Lung (tissue), 12 donors: Measurements from ENCODE around the gene SSX2IP. TPM values are rescaled to one million over a fixed set of nuclear protein-coding genes. Genes with fewer than 3 reads are reported as not detected.
"Not testable (repeated sequence)": the region's sequence is repeated elsewhere in the genome, so short reads cannot be mapped to it uniquely, and the experiment has no call there.

Experiments
- ATAC-seq: fragments of 200-7000 bp; cut with Tn5 transposase; one replicate; pipeline ENCODE4 v1.9.1; 2020; ENCODE audit warnings: moderate number of reproducible peaks; ENCODE audit not compliant: insufficient read depth, low FRiP score
- DNase-seq, 3 donors: peaks; one replicate each; pipeline ENCODE4 v3.0.0-alpha.2; 2013 to 2017
- H3K27ac ChIP-seq, 2 donors: one replicate each; pipeline ENCODE4 v1.5.1; 2013; ENCODE audit warnings: mild to moderate bottlenecking in 2 of 2, moderate library complexity in 2 of 2, control low read depth in 1 of 2, inconsistent platforms in 1 of 2, low read depth in 1 of 2, low read length in 1 of 2
- H3K27me3 ChIP-seq, 3 donors: one replicate each; pipeline ENCODE4 v1.5.1; 2013; ENCODE audit warnings: low read length in 2 of 3; ENCODE audit not compliant: control insufficient read depth in 3 of 3, insufficient read depth in 3 of 3
- H3K36me3 ChIP-seq, 4 donors: one replicate each; pipeline ENCODE4 v1.5.1; 2013; ENCODE audit warnings: low read length in 4 of 4, mild to moderate bottlenecking in 1 of 4, moderate library complexity in 1 of 4; ENCODE audit not compliant: control insufficient read depth in 4 of 4, insufficient read depth in 4 of 4
- H3K4me1 ChIP-seq, 5 donors: one replicate each; pipeline ENCODE4 v1.5.1; 2013; ENCODE audit warnings: low read length in 5 of 5, mild to moderate bottlenecking in 2 of 5, moderate library complexity in 1 of 5; ENCODE audit not compliant: control insufficient read depth in 5 of 5, insufficient read depth in 5 of 5
- H3K4me3 ChIP-seq: one replicate; pipeline ENCODE4 v1.5.1; 2013; ENCODE audit warnings: mild to moderate bottlenecking, control low read depth, moderate library complexity
- H3K9ac ChIP-seq, 2 donors: one replicate each; pipeline ENCODE4 v1.5.1; 2013; ENCODE audit warnings: low read length in 2 of 2, control low read depth in 1 of 2; ENCODE audit not compliant: insufficient read depth in 1 of 2
- H3K9me3 ChIP-seq, 4 donors: one replicate each; pipeline ENCODE4 v1.5.1; 2013; ENCODE audit warnings: low read length in 3 of 4, mild to moderate bottlenecking in 1 of 4, moderate library complexity in 1 of 4; ENCODE audit not compliant: control insufficient read depth in 4 of 4, insufficient read depth in 3 of 4
- CTCF ChIP-seq: IDR thresholded peaks from 2 replicates; pipeline ENCODE4 v1.5.1; 2012; ENCODE audit warnings: mild to moderate bottlenecking; ENCODE audit errors: control extremely low read depth, extremely low read depth
- WGBS, 2 donors: extraction: QIAGEN DNeasy Blood & Tissue Kit; methylation state at CpG; one replicate each; pipeline ENCODE4 v1.1.7; 2013; 5-methylcytosine and 5-hydroxymethylcytosine counted together
- polyA plus RNA-seq, 2 donors: library from polyadenylated mRNA; stranded (reverse); fragments of 200-250 nt; gene quantifications; one replicate each; pipeline ENCODE4 v1.2.1, GENCODE V29; 2013
- total RNA-seq, 2 donors: library from RNA; depleted of rRNA in 1 of 2; stranded (reverse); fragments of >200 nt in 1 of 2; gene quantifications; one replicate each; pipeline ENCODE4 v1.2.1, GENCODE V29; 2014 to 2021
- donor health status: control.
- donor health status: control.
- donor health status: Bipolar disorder and iron deficiency.
- donor health status: healthy.
- donor health status: DM: yes; HTN: yes; CAD: no.

The SSX2IP gene
- total and polyA plus RNA-seq, 4 donors: 2.7 to 12.1 (median 5.1) TPM

DNA sequence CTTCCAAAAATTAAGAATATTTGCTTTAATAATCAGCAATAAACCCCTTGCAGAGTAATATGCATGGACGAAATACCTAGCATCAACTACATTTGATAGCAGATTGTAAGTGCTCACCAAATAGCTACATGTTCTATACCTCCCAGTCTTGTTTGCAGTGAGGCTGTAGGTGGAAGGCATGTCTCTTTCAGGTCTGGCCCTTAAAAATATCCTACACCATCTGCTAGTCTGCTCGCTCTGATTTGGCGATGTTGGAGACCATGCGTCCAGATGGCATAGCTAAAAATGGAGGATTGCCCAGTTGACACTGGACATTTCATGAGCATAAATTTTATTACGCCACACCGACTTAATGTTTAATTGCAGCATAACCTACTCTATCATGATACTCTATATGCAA is 47.1 kb downstream of the SSX2IP start:
- H3K4me3 ChIP-seq: no peak overlapping the region
- H3K27me3 ChIP-seq: no peaks in the 10 kb centered on the region
- H3K27ac ChIP-seq: no peak overlapping the region
- no peak for TF ChIP-seq CTCF
- no peak overlapping the region for H3K9ac ChIP-seq
- no peak for DNase-seq
- H3K9me3 ChIP-seq: no peaks in the 10 kb centered on the region
- peaks cover 0 to 2% (median 0%) of the 10 kb centered on the region in 4 donors for H3K36me3 ChIP-seq
- ATAC-seq: no peak
- H3K4me1 ChIP-seq: peaks cover 0 to 2% (median 0%) of the 10 kb centered on the region in 5 donors
- 96% methylated on average over 6 of the region's 6 CpGs for WGBS, 2 donors

GRCh38 chr1:84642774-84643173 is 47.5 kb downstream of the SSX2IP start:
- DNase-seq (no peak), ATAC-seq (no peak)
- peaks cover 0 to 2% (median 0%) of the 10 kb centered on the region in 4 donors for H3K36me3 ChIP-seq
- no peak overlapping the region for H3K27ac ChIP-seq
- no peaks in the 10 kb centered on the region for H3K27me3 ChIP-seq
- no peak overlapping the region for H3K9ac ChIP-seq
- peaks cover 0 to 2% (median 0%) of the 10 kb centered on the region in 5 donors for H3K4me1 ChIP-seq
- no peak overlapping the region for H3K4me3 ChIP-seq
- TF ChIP-seq CTCF: no peak
- no peaks in the 10 kb centered on the region for H3K9me3 ChIP-seq

DNA sequence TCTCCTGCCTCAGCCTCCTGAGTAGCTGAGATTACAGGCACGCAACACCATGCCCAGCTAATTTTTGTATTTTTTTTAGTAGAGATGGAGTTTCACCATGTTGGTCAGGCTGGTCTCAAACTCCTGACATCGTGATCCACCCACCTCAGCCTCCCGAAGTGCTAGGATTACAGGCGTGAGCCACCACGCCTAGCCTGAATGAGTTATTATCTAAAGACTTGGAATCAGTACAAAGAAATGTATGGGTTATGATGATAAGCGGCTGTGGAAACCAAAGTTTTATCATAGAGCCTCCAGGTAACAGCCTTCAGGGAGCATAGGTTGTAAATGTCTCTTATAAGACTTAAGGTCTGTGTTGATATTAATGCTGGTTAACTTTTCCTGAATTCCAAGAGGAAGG is 50.5 kb downstream of the SSX2IP start:
- 88 to 96% methylated on average over 6 of the region's 6 CpGs for WGBS, 2 donors
- not testable (repeated sequence) for H3K4me3 ChIP-seq, H3K27ac ChIP-seq, H3K9ac ChIP-seq, DNase-seq, H3K9me3 ChIP-seq, H3K36me3 ChIP-seq, H3K27me3 ChIP-seq, H3K4me1 ChIP-seq, ATAC-seq

DNA sequence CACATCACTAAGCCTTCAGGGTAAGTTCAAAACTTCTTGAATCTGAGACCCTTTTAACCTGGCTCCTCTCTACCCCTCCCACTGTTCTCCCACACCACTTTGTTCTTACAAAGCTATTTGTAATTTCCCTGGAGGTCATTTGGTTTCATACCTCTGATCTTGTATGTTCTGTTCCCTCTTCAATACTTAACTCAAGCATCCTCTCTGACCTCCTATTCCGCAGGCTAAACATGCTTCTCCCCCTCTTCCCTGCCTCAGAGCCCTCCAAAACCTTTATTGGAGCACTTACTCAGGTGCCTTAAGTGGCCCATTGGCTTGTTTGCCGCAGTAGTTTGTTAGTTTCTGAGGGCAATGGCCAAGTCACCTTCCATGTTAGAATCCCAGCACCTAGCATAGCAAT is 54.8 kb downstream of the SSX2IP start:
- 80 to 87% methylated on average over 2 of the region's 2 CpGs for WGBS, 2 donors
- H3K27me3 ChIP-seq: no peaks in the 10 kb centered on the region
- DNase-seq: no peak
- no peak overlapping the region for H3K9ac ChIP-seq
- H3K4me1 ChIP-seq: peaks cover 0 to 3% (median 0%) of the 10 kb centered on the region in 5 donors
- no peak overlapping the region for H3K4me3 ChIP-seq
- H3K27ac ChIP-seq: no peak overlapping the region
- no peak for TF ChIP-seq CTCF
- H3K9me3 ChIP-seq: no peaks in the 10 kb centered on the region
- ATAC-seq: no peak
- no peaks in the 10 kb centered on the region for H3K36me3 ChIP-seq
